Osteoblast (primary cell): ENCODE measurements around the gene PITPNC1. TPM values are rescaled to one million over a fixed set of nuclear protein-coding genes. Genes with fewer than 3 reads are reported as not detected.

Source experiments
- DNase-seq: peaks from one replicate; pipeline ENCODE4 v3.0.0; 2011; ENCODE audit warnings: low spot score, mixed read lengths; ENCODE audit not compliant: insufficient read length; ENCODE audit errors: missing footprints
- H2AFZ ChIP-seq: 2 replicates; pipeline ENCODE4 v1.6.0; 2011; ENCODE audit warnings: mild to moderate bottlenecking, low read length
- H3K27ac ChIP-seq: 2 replicates; pipeline ENCODE4 v1.5.1; 2011; ENCODE audit warnings: mild to moderate bottlenecking, low read depth, low read length, moderate library complexity
- H3K27me3 ChIP-seq: 2 replicates; pipeline ENCODE4 v1.6.0; 2012; ENCODE audit warnings: mild to moderate bottlenecking, control low read depth, inconsistent platforms, low read length, moderate library complexity; ENCODE audit not compliant: insufficient read depth
- H3K36me3 ChIP-seq: 2 replicates; pipeline ENCODE4 v1.5.1; 2011; ENCODE audit warnings: mild to moderate bottlenecking, low read length, control low read depth, moderate library complexity; ENCODE audit not compliant: insufficient read depth
- H3K4me1 ChIP-seq: 2 replicates; pipeline ENCODE4 v1.5.1; 2011; ENCODE audit warnings: mild to moderate bottlenecking, low read length, control low read depth, moderate library complexity; ENCODE audit not compliant: insufficient read depth
- H3K4me2 ChIP-seq: 2 replicates; pipeline ENCODE4 v1.6.0; 2011; ENCODE audit warnings: mild to moderate bottlenecking, low read length; ENCODE audit not compliant: insufficient read depth
- H3K4me3 ChIP-seq: fragments of 200-600 bp; sonication (generic); 3 replicates; pipeline ENCODE4 v1.5.1; 2012; ENCODE audit warnings: mild to moderate bottlenecking, low read length, inconsistent platforms; ENCODE audit not compliant: insufficient read depth
- H3K79me2 ChIP-seq: 2 replicates; pipeline ENCODE4 v1.6.0; 2012; ENCODE audit warnings: mild to moderate bottlenecking, low read length, control low read depth, inconsistent platforms; ENCODE audit not compliant: insufficient read depth
- H3K9me3 ChIP-seq: 2 replicates; pipeline ENCODE4 v1.5.1; 2011; ENCODE audit warnings: low read depth, low read length, control low read depth
- H4K20me1 ChIP-seq: 2 replicates; pipeline ENCODE4 v1.6.0; 2012; ENCODE audit warnings: mild to moderate bottlenecking, low read length, control low read depth; ENCODE audit not compliant: insufficient read depth
- total RNA-seq: library from RNA; depleted of rRNA; stranded (reverse); fragments of >200 nt; gene quantifications from 2 replicates; pipeline ENCODE4 v1.2.3, GENCODE V29; 2012
- TF ChIP-seq, protein P1 (sequence below): IDR thresholded peaks from 2 replicates; pipeline ENCODE4 v1.5.1; 2011; ENCODE audit warnings: mild to moderate bottlenecking, low read depth, low read length, moderate library complexity; ENCODE audit errors: extremely low read depth

Gene PITPNC1
- total RNA-seq, 1 donor, result 6.2 TPM

DNA sequence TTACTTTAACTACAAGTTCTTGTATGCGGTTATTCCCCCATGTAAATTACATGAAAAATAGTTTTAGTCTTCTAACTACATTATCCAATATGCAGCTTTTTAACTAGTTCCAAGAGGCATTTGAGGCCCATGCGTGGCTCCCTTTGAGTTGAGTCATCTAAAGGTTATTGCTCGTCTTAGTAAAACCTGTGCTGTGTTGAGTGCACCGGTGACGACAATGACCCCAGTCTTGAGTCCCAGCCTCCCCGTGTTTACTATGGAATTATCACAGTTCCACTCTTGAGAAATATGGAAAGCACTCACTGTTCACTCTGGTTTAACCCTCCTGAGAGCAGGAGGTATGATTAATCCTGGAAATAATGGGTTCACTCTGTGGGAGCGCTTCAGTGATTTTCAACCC lies 119.2 kb downstream of the PITPNC1 start:
- TF ChIP-seq, protein P1, sequence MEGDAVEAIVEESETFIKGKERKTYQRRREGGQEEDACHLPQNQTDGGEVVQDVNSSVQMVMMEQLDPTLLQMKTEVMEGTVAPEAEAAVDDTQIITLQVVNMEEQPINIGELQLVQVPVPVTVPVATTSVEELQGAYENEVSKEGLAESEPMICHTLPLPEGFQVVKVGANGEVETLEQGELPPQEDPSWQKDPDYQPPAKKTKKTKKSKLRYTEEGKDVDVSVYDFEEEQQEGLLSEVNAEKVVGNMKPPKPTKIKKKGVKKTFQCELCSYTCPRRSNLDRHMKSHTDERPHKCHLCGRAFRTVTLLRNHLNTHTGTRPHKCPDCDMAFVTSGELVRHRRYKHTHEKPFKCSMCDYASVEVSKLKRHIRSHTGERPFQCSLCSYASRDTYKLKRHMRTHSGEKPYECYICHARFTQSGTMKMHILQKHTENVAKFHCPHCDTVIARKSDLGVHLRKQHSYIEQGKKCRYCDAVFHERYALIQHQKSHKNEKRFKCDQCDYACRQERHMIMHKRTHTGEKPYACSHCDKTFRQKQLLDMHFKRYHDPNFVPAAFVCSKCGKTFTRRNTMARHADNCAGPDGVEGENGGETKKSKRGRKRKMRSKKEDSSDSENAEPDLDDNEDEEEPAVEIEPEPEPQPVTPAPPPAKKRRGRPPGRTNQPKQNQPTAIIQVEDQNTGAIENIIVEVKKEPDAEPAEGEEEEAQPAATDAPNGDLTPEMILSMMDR, result no peak
- Histone ChIP-seq H2AFZ (peak overlapping the region; percentile 22), H4K20me1 (no peaks in the 10 kb centered on the region), H3K79me2 (peaks cover 3% of the 10 kb centered on the region), H3K4me2 (no peak overlapping the region), H3K4me1 (peaks cover 16% of the 10 kb centered on the region), H3K27me3 (no peaks in the 10 kb centered on the region), H3K9me3 (no peaks in the 10 kb centered on the region), H3K27ac (peak overlapping the region; percentile 16), H3K36me3 (no peaks in the 10 kb centered on the region), H3K4me3 (no peak overlapping the region)
- DNase-seq, result no peak

DNA sequence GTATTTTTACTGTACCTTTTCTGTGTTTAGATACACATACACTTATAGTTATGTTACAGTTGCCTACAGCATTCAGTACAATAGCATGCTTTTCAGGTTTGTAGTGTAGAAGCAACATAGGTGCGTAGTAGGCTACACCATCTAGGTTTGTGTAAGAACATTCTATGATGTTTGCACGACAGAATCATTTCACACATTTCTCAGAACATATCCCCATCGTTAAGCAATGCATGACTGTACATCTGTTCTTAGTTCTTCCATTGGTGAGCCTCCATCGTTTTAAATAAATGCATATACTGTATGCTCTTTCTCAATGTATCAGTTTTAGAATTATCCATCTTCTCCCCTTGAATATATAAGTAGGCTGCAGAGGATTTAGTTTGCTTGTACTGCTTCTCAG lies 122.6 kb downstream of the PITPNC1 start:
- H4K20me1 ChIP-seq, result no peaks in the 10 kb centered on the region
- no peaks in the 10 kb centered on the region for H3K9me3 ChIP-seq
- no peaks in the 10 kb centered on the region for H3K36me3 ChIP-seq
- no peaks in the 10 kb centered on the region for H3K27me3 ChIP-seq
- H3K79me2 ChIP-seq, result peaks cover 3% of the 10 kb centered on the region
- H2AFZ ChIP-seq, result no peak overlapping the region
- H3K4me3 ChIP-seq, result no peak overlapping the region
- peaks cover 7% of the 10 kb centered on the region for H3K4me1 ChIP-seq
- TF ChIP-seq, protein P1, result no peak
- no peak overlapping the region for H3K27ac ChIP-seq
- DNase-seq, result no peak
- no peak overlapping the region for H3K4me2 ChIP-seq

- Histone ChIP-seq H3K9me3 (no peaks in the 10 kb centered on the region), H3K4me3 (no peak overlapping the region), H3K4me2 (no peak overlapping the region), H3K79me2 (peaks cover 3% of the 10 kb centered on the region), H3K36me3 (no peaks in the 10 kb centered on the region), H3K4me1 (peaks cover 7% of the 10 kb centered on the region), H3K27ac (no peak overlapping the region), H3K27me3 (no peaks in the 10 kb centered on the region), H2AFZ (no peak overlapping the region), H4K20me1 (no peaks in the 10 kb centered on the region)
- no peak for DNase-seq
- TF ChIP-seq, protein P1, result no peak
Measured at GRCh38 chr17:67500261-67500660, 123.2 kb downstream of the PITPNC1 start.

- no peak for DNase-seq
- Histone ChIP-seq H4K20me1 (no peaks in the 10 kb centered on the region), H3K27me3 (no peaks in the 10 kb centered on the region), H3K79me2 (peaks cover 5% of the 10 kb centered on the region), H3K4me2 (no peak overlapping the region), H2AFZ (no peak overlapping the region), H3K27ac (no peak overlapping the region), H3K9me3 (no peaks in the 10 kb centered on the region), H3K36me3 (no peaks in the 10 kb centered on the region), H3K4me3 (no peak overlapping the region), H3K4me1 (peaks cover 7% of the 10 kb centered on the region)
- TF ChIP-seq, protein P1, result no peak
Measured at GRCh38 chr17:67500677-67501300, 123.7 kb downstream of the PITPNC1 start.
